Measurements from ENCODE around the gene RAB11FIP5. TPM values are rescaled to one million over a fixed set of nuclear protein-coding genes. Genes with fewer than 3 reads are reported as not detected.

The RAB11FIP5 gene
- total RNA-seq, 2 experiments from 2014 or later = 12.6 to 13.8 TPM

- Mint-ChIP-seq H3K27me3 (no peaks in the 10 kb centered on the region), H3K9me3 (no peaks in the 10 kb centered on the region), H3K4me3 (no peak overlapping the region), H3K36me3 (ENCODE audit: low read depth) (peaks cover 4% of the 10 kb centered on the region), H3K27ac (no peak overlapping the region), H3K4me1 (ENCODE audit: low read depth) (peaks cover 6% of the 10 kb centered on the region)
- no peak overlapping the region for H3K27ac ChIP-seq (ENCODE audit: low read depth in 1 of 2, low read length in 2 of 2)
- ChIA-PET POLR2A (no interaction called here), CTCF (no interaction called here)
- no peaks in the 10 kb centered on the region for H3K9me3 ChIP-seq (ENCODE audit: control insufficient read depth in 1 of 2, insufficient read depth in 1 of 2, low read length in 2 of 2)
- TF ChIP-seq, protein P1, sequence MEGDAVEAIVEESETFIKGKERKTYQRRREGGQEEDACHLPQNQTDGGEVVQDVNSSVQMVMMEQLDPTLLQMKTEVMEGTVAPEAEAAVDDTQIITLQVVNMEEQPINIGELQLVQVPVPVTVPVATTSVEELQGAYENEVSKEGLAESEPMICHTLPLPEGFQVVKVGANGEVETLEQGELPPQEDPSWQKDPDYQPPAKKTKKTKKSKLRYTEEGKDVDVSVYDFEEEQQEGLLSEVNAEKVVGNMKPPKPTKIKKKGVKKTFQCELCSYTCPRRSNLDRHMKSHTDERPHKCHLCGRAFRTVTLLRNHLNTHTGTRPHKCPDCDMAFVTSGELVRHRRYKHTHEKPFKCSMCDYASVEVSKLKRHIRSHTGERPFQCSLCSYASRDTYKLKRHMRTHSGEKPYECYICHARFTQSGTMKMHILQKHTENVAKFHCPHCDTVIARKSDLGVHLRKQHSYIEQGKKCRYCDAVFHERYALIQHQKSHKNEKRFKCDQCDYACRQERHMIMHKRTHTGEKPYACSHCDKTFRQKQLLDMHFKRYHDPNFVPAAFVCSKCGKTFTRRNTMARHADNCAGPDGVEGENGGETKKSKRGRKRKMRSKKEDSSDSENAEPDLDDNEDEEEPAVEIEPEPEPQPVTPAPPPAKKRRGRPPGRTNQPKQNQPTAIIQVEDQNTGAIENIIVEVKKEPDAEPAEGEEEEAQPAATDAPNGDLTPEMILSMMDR (IDR thresholded peaks at IDR 0.05) = no peak
- no peak overlapping the region for H3K4me3 ChIP-seq (ENCODE audit: low read length)
- ATAC-seq (ENCODE audit: poor library complexity) (no peak), DNase-seq (no peak)
- intact Hi-C loops (cut with DNase I, micrococcal nuclease) = no loop called here
- no peaks in the 10 kb centered on the region for H3K27me3 ChIP-seq (ENCODE audit: control insufficient read depth in 1 of 2, insufficient read depth in 2 of 2, low read length in 2 of 2)
- H3K36me3 ChIP-seq (ENCODE audit: insufficient read depth, low read length) = no peaks in the 10 kb centered on the region
- H3K4me1 ChIP-seq (ENCODE audit: insufficient read depth, low read length) = no peaks in the 10 kb centered on the region
Measured at GRCh38 chr2:73063472-73063871, 49.3 kb downstream of the RAB11FIP5 start.

- Histone ChIP-seq H3K9me3 (ENCODE audit: control insufficient read depth in 1 of 2, insufficient read depth in 1 of 2, low read length in 2 of 2) (peaks cover 11 to 14% of the 10 kb centered on the region in 2 experiments), H3K27ac (ENCODE audit: low read depth in 1 of 2, low read length in 2 of 2) (no peak overlapping the region), H3K27me3 (ENCODE audit: control insufficient read depth in 1 of 2, insufficient read depth in 2 of 2, low read length in 2 of 2) (no peaks in the 10 kb centered on the region), H3K36me3 (ENCODE audit: insufficient read depth, low read length) (peaks cover 5% of the 10 kb centered on the region), H3K4me1 (ENCODE audit: insufficient read depth, low read length) (no peaks in the 10 kb centered on the region), H3K4me3 (ENCODE audit: low read length) (no peak overlapping the region)
- no peak overlapping the region for H3K27ac Mint-ChIP-seq
- intact Hi-C loops (cut with DNase I, micrococcal nuclease) = no loop called here
- H3K36me3 Mint-ChIP-seq (ENCODE audit: low read depth) = peaks cover 19% of the 10 kb centered on the region
- no peak for DNase-seq
- peaks cover 6% of the 10 kb centered on the region for H3K4me1 Mint-ChIP-seq (ENCODE audit: low read depth)
- TF ChIP-seq, protein P1 (IDR thresholded peaks at IDR 0.05) = no peak
- no peak for ATAC-seq (ENCODE audit: poor library complexity)
- ChIA-PET CTCF (no interaction called here), POLR2A (no interaction called here)
- no peak overlapping the region for H3K4me3 Mint-ChIP-seq
- no peaks in the 10 kb centered on the region for H3K27me3 Mint-ChIP-seq
- no peaks in the 10 kb centered on the region for H3K9me3 Mint-ChIP-seq
Measured at GRCh38 chr2:73059106-73059505, 53.6 kb downstream of the RAB11FIP5 start.

DNA sequence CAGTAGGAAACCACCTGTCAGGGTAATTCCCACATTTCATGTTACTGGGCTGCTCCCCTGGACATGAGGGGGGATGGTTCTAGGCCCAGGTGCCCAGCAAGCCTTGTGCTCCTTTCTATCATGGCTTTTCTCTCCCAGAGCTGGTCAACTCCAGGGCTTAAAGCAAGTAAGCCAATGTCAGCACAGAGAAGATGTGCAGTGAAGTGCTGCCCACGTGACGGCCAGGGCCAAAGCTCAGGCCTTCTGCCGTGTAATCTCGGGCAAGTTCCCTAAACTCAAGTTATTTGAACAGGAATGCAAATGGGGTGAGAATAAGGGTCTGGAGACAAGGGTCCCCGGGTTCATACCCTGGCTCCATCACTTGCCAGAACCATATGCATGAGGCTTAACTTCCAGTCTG is 57.8 kb downstream of the RAB11FIP5 start:
- Mint-ChIP-seq H3K4me3 (no peak overlapping the region), H3K36me3 (ENCODE audit: low read depth) (peaks cover 19% of the 10 kb centered on the region), H3K9me3 (no peaks in the 10 kb centered on the region), H3K27ac (no peak overlapping the region), H3K27me3 (no peaks in the 10 kb centered on the region), H3K4me1 (ENCODE audit: low read depth) (no peaks in the 10 kb centered on the region)
- peaks cover 5% of the 10 kb centered on the region for H3K36me3 ChIP-seq (ENCODE audit: insufficient read depth, low read length)
- CTCF ChIA-PET = no interaction called here
- TF ChIP-seq, protein P1 (IDR thresholded peaks at IDR 0.05) = no peak
- POLR2A ChIA-PET = no interaction called here
- DNase-seq = no peak
- H3K9me3 ChIP-seq (ENCODE audit: control insufficient read depth in 1 of 2, insufficient read depth in 1 of 2, low read length in 2 of 2) = peaks cover 11 to 14% of the 10 kb centered on the region in 2 experiments
- no peak overlapping the region for H3K27ac ChIP-seq (ENCODE audit: low read depth in 1 of 2, low read length in 2 of 2)
- no peaks in the 10 kb centered on the region for H3K4me1 ChIP-seq (ENCODE audit: insufficient read depth, low read length)
- H3K27me3 ChIP-seq (ENCODE audit: control insufficient read depth in 1 of 2, insufficient read depth in 2 of 2, low read length in 2 of 2) = no peaks in the 10 kb centered on the region
- H3K4me3 ChIP-seq (ENCODE audit: low read length) = no peak overlapping the region
- intact Hi-C loops (cut with DNase I, micrococcal nuclease) = no loop called here
- no peak for ATAC-seq (ENCODE audit: poor library complexity)

All from CD4-positive, alpha-beta T cell (primary cell).